GM19395 (cell line): ENCODE measurements around the gene LURAP1L.

ENCODE experiments used
- ATAC-seq: cut with Tn5 transposase; IDR thresholded peaks from one replicate; pipeline ENCODE4 v1.9.1; 2021; ENCODE audit warnings: mild to moderate bottlenecking, moderate library complexity; ENCODE audit not compliant: unreplicated experiment

Gene LURAP1L, protein sequence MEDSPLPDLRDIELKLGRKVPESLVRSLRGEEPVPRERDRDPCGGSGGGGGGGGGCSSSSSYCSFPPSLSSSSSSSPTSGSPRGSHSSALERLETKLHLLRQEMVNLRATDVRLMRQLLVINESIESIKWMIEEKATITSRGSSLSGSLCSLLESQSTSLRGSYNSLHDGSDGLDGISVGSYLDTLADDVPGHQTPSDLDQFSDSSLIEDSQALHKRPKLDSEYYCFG

DNA sequence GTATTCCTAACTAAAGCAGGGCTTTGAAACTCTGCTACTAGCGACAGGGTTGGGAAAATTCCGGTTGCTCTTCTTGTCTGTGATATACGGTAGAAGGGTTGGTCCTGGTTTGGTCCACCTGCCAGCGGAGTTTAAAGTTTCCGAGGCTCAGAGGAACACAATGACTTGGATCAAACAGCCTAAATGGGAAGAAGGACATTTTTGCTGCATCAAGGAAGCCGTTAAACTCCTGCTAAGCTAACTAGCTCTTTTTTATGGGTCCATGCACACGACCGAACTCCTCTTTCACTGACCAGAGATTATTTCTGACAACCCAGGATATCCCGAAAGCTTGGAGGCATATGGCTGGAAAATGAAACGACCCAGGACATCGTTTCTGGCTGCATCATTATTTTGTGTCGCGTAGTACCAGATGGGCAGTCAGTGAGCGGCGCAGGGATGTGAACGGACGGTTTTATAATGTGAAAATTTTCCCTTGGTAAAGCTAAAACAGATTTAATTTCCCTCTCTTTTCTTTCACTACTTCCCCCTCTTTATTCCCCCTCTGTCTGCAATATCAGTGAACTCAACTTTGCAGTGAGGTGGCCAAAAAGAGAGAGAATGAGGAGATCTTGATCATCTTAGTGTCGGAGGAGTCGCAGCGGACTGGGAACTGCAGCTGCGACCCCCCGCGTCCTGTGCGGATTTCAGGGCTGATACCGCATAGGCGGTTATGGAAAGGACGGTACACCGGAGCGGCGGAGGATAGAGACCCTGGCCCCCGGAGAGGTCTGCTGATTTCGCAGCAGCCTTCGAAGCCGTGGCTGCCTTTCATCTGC lies at the start of gene LURAP1L:
Gene LURAP1L (plus strand): TSS at position 160 of the 818 bp plus-strand sequence. CDS start 696 bp downstream, outside the sequence.
- ATAC-seq, result peak; percentile 12

DNA sequence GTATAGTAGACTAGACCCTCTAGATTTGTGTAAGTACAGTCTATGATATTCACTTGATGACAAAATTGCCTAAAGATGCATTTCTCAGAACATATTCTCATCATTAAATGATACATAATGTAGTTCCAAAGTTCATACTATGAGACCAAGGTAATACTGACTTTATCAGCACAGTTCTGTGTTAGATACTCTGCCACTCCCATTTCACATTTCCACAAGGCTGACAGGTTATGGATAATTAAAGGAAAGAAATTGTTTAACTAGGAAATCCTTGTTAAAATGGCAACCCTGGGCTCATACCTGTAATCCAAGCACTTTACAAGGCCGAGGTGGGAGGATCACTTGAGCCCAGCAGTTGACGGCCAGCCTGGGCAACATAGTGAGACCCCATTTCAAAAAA lies 48.0 kb upstream of the LURAP1L start:
- no peak for ATAC-seq

DNA sequence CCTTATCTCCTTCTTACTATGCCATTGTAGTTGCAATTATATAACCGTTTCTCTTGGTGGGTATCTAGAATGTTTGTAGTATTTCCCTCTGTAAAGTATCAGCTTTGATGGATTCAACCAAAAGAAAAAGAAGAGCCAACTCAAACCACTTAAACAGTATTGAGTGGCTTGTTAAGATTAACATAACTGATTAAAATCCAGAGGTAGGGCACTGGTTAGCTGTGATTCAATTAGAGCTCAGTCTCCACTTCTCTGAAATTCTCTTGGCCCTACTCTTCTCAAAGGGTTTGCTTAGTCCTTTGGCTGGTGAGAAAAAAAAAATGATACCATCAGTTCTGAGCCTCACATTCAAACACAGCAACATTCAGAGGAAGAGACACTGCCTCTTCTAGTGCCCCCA lies 44.6 kb upstream of the LURAP1L start:
- no peak for ATAC-seq

DNA sequence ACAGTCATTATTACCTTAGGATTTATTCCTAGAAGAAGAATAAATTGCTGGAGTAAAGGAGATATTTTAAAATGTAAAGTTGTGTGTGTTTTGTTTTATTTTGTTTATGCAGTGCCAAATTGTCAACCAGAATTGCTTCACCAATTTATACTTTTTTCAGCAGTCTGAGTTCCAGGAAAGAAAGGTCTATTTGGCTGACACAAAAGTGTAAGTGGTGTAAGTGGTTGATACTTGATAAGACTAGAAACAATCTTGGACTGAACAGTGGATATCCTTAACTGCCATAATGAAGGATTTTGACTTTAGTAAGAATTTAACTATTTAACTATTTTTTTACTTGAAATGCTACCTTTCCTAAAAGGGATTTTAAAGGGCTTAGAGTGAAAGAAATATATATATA lies 43.9 kb upstream of the LURAP1L start:
- no peak for ATAC-seq

DNA sequence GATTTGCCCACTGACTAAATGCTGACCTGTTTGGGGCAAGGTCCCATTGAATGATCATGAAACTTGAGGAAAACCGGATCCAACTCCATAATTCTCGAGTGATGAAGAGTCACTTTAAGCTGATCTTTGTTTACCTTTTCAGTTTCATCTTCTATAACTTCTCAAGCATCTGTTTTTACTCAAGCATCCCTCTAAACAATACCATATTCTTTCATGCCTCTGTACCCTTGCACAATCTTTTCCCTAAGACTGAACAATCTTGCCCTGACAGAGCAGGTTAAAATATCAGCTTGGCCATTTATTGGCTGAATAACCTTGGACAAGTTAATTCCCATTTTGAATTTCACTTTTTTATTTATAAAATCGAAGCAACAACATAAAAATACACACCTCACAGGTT lies 41.8 kb upstream of the LURAP1L start:
- ATAC-seq, result no peak

DNA sequence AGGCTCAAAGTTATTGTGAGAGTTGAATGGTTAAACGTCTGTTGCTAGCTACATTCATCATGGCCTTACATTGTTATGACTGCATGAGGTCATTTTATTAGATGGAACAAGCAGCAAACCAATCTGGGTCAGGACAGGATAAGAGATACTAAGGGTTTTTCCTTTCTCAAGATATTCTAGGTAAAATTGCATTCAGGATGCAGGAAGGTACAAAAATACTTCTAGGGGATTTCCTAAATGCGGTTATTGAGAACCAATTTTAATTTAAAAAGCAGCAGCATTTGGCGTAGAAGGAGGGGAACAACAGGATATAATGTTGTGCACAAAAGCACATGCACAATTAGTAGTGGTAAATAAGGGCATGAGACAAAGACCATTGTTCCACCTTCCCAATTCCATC lies 39.2 kb upstream of the LURAP1L start:
- ATAC-seq, result no peak

DNA sequence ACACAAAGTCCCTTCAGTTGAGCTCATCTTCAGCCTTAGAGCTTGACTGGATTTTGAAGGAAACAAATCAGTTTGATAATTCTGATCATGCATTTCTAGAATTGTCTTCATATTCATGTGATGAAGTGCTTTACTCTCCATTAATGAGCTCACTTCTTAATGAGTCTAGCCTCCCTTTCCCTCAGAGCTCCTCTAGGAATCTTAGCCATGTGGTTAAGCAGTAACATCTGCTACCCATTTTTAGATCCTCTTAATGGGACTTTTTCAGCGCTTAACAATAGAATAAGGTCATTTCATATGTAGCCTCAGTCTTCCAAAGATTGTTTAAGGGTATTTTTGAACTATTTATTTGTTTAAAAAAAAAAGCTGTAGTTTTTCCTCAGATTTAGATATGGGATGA lies 36.9 kb upstream of the LURAP1L start:
- no peak for ATAC-seq

DNA sequence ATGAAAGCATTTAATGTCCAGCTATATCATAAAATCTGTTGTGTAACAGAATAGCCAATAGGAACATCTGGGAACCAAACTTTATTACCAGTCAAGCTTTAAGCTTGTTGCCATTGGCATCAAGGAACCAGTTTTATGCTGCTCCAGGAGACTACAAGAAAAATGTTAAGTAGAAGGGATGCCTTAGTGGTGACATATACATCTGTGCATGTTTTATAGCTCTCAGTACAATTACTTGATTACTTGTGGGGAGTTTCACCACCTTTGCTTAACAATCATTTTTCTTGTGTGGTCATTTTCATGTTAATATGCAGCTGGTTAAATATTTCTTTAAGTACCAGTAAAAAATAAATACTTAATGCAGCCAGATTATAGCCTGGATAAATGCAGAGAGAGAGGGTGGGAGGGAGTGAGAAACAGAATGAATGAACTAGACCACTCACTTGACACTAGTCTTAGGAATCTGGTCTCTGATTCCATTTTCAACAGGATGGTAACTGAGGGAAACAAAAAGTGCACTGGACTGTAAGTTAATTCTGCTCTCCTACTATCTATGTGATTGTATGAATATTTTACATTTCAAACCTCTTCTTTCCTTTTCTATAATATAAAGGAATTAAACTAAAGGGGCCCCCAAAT lies 35.7 kb upstream of the LURAP1L start:
- ATAC-seq, result no peak

DNA sequence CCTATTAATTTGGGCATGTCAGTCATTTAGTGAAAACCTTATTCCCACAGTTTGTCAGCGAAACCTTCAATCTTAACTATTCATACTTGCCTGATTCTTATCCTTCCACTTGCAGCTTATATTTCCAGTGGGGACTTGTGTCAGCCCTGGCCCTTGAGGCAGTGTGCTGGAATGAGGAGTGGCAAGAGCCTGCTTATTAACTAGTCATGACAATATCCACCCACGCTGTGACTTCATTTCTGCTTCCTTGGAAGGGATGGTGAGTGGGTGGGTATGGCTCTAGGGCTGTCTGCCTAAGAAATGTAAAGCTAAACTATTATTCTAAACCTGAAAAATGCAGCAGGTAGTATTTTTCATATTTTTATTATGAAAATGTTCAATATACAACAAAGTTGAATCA lies 34.0 kb upstream of the LURAP1L start:
- ATAC-seq, result no peak

DNA sequence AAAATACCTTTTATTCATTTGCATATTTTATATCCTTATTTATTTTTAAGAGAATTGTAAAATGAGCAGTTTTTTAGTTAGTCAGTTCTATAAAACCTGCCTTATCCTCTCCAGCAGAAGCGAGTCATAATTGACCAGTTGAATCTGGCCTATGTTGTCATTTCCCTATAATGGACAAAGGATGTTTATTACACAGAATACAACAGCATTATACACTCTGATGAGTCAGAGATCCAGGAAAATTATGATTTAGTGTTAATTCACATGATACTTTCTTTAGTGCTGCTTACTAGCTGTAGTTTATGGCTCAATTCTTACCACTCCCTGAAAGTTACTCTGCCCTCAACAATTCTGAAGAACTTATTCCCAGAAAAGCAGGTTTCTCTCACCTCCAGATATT lies 26.8 kb upstream of the LURAP1L start:
- ATAC-seq, result no peak

DNA sequence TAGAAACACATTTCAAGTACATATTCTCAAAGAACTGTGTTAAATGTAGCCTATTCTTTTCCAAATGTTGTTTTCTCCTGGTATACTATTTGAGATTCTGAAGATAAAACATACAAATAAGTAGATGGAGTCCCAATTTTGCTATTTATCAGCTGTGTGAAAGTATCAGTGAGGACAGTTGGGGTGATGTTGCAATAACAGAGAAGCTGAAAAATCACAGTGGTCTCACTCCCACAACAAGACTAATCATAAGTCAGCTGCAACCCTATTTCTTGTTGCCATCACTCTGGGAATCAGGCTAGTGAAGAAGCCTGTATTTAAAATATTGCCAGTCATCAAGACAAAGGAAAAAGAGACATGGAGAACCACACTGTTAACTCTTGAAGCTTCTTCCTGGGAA lies 25.9 kb upstream of the LURAP1L start:
- no peak for ATAC-seq

DNA sequence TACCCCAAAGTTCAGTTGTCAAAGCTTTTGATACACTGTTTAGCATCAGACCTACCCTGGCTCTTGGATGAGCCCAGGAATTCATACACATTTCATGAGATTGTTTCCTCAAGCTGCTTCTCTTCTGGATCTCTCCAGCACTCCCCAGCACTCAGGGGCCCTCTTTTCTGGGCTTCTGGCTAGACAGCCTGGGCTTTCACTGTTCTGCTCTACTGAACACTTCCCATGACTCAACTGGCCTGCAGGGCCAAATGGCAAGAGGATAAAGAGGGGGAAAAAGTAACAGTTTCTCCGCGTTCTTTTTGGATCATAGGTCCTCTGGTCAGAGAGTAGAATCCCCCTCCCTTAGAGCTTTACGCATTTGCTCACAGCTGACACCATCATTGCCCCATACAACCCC lies 20.9 kb upstream of the LURAP1L start:
- no peak for ATAC-seq

DNA sequence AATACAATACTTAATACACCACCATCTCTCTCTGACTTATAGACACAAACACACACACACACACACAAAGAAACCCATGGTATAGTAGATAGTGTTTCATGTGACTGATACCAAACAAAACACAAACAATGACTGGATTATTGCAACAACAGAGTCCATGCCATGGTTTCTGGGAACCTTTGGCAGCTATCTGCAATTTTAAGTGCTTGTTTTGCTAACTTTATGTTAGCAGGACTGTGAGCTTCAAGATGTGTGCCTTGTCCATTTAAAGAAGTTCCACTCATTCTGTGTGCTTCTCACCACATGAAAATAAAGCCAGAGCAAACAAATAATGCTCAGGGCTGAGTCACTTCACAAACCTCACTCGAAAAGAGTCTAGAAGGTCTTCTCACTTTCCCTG lies 15.1 kb upstream of the LURAP1L start:
- ATAC-seq, result no peak

DNA sequence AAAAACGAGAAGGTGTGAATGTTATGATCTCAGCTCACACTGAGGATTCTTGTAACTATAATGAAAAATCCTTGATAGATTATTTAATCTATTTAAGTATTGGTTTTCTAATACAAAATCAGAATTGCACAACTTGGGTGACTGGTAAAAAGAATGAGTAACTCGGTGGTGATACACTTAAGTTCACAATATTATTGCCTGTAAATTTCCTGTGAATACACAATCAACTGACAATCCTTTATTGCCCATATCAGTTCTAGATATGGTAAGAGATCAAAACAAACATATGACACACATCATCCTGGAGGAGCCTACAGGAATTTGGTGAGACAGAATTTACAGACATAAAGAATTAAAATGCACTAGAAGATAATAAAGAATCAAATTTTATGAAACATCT lies 14.1 kb upstream of the LURAP1L start:
- no peak for ATAC-seq

DNA sequence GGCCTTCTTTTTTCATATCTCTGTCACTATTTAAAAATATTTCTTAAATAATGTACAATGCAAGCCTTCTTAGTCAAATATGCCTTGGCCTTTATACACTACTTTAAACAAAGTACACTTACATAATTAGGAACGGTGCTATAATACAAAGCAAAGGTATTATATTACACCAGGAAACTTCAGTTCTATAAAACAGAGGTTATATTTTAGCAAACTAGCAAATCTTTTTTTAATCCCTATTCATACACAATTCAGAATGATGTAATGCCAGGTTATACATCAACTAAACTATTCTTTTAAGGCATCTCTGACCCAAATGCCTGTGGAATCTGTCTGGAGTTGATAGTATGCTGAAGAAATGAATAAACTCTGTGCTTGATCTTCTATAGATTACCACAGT lies 10.7 kb upstream of the LURAP1L start:
- no peak for ATAC-seq

DNA sequence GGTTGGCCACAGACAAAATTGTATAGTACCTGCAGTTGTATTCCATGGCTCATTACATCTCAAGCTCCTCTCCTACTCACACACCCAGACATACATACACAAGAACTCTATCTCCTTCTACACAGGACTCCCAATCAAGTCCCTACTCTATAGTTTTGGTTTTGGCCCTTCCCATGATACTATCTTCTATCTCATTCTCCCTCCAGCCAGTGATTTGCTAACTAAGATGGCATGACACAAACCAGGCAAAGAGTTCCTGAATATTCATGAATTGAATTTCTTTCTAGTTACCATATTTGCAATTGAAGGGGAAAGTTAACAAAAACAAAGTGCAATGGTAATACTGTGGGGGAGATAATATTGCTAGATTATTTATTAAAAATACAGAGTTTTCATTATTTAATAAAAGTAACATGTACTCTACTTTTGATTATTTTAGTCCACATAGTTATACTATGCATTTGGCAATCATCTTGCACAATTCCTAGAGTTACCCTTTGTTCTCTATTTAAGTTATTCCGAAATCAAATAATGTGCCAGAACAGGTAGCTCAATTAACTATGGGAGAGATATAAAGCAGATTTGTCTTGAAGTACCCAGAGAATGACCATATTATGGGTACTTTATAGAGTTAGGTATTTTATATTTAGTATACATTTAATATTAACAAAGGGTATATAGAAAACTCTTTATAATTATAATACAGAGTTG lies 9.6 kb upstream of the LURAP1L start:
- no peak for ATAC-seq

DNA sequence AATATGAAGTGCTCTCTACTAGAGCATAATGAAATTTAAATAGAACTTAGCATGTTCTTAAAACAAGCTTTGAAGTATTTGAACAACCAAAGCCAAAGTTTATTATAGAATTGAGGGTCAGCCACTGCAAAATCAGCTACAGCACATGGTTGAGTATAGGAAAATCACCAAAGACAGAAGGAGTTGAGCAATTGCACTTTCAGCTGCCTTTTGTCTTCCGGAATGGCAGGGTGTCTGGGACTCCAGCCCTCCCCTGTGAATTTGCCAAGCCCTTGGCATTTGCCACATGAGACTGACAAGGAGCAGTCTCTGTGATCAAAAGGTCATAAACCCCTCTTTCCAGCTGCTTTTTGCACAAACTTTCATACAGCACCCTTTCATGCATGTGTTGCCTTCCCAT lies 8.5 kb upstream of the LURAP1L start:
- no peak for ATAC-seq

DNA sequence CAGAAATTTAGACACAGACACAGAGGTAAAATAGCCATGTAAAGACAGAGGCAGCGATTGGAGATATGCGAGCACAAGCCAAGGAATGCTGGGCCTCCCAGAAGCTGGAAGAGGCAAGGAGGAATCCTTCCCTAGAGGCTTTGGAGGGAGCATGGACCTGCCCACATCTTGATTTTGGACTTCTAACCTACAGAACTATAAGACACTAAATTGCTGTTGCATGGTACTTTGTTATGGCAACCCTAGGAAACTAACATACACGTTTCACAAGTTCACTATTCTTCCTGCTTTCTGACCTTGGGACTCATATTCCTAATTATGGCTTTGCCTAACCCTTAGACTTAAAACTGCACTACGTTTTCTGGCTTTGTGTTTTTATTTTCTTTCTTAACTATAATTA lies 4.6 kb upstream of the LURAP1L start:
- no peak for ATAC-seq

DNA sequence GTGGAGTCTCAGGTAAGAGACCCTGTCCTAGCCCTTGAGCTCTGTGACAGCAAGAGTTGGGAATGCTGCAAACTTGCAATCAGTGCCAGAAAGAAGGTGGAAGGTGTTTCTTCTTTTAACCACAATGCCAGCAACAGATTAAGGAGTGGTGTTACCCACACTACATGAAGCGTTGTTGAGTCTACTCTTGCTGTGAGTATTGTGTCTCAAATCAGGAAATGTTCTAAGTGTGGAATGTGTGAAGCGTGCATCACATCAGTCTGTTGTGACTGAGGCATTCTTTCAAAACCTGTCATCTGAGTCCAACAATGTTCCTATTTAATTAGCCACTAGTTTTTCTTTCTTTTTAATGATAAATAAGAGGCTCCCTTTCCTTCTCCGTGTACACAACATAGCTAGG lies 2.9 kb upstream of the LURAP1L start:
- no peak for ATAC-seq

DNA sequence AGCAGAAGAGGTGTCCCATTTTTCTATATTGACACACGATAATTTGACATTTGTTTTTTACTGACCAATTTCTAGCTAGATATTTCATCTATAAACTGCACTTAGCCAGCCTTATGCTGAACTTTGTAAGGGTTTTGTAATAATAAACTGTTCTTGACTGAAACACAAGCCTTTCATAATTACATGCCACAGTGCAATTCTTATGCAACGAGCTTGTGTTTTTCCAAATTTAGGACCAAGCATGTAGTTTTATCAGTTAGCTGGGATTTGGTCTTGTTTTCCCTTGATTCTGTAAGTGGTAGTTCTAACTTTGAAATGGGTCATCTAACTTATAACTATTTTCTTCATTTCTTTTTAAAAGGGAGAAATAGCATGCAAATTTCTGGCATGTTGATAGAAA lies 1.3 kb upstream of the LURAP1L start:
- ATAC-seq, result no peak

DNA sequence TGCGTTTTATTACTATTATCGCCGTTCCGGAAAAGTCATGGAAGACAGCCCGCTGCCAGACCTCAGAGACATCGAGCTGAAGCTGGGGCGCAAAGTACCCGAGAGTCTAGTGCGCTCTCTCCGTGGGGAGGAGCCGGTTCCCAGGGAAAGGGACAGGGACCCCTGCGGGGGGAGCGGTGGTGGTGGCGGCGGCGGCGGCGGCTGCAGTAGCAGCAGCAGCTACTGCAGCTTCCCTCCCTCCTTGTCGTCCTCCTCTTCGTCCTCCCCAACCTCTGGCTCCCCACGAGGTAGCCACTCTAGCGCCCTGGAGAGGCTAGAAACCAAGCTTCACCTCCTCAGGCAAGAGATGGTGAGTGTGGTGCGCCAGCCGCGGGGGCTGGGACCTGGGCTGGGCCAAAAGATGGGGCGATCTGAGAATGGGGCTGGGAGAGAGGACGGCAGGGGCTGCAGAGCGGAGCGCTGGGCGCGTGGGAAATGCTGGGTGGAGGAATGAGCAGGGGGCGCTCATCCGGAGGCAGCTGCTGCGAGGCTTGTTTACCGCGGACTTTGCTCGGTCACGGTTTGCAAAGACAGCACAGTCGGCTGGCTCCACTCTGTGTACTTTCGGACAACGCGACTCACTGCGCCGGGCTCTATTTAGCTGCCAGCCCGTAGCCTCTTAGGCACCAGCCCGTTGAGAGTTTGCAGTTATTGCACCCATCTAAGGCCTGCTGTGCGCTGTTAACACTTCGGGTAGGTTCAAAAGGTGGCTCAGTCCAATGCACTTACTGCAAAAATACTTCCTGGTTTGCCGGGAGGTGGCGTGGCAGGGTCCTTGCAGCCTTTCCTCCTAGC lies 1.1 kb downstream of the LURAP1L start:
- ATAC-seq, result peak; percentile 84
